Lung (tissue), 12 donors: ENCODE measurements around the gene JUN. TPM values are rescaled to one million over a fixed set of nuclear protein-coding genes. Genes with fewer than 3 reads are reported as not detected.

Experiments
- ATAC-seq: fragments of 200-7000 bp; cut with Tn5 transposase; one replicate; pipeline ENCODE4 v1.9.1; 2020; ENCODE audit warnings: moderate number of reproducible peaks; ENCODE audit not compliant: insufficient read depth, low FRiP score
- DNase-seq, 3 donors: peaks; one replicate each; pipeline ENCODE4 v3.0.0-alpha.2; 2013 to 2017
- H3K27ac ChIP-seq, 2 donors: one replicate each; pipeline ENCODE4 v1.5.1; 2013; ENCODE audit warnings: mild to moderate bottlenecking in 2 of 2, moderate library complexity in 2 of 2, control low read depth in 1 of 2, inconsistent platforms in 1 of 2, low read depth in 1 of 2, low read length in 1 of 2
- H3K27me3 ChIP-seq, 3 donors: one replicate each; pipeline ENCODE4 v1.5.1; 2013; ENCODE audit warnings: low read length in 2 of 3; ENCODE audit not compliant: control insufficient read depth in 3 of 3, insufficient read depth in 3 of 3
- H3K36me3 ChIP-seq, 4 donors: one replicate each; pipeline ENCODE4 v1.5.1; 2013; ENCODE audit warnings: low read length in 4 of 4, mild to moderate bottlenecking in 1 of 4, moderate library complexity in 1 of 4; ENCODE audit not compliant: control insufficient read depth in 4 of 4, insufficient read depth in 4 of 4
- H3K4me1 ChIP-seq, 5 donors: one replicate each; pipeline ENCODE4 v1.5.1; 2013; ENCODE audit warnings: low read length in 5 of 5, mild to moderate bottlenecking in 2 of 5, moderate library complexity in 1 of 5; ENCODE audit not compliant: control insufficient read depth in 5 of 5, insufficient read depth in 5 of 5
- H3K4me3 ChIP-seq: one replicate; pipeline ENCODE4 v1.5.1; 2013; ENCODE audit warnings: mild to moderate bottlenecking, control low read depth, moderate library complexity
- H3K9ac ChIP-seq, 2 donors: one replicate each; pipeline ENCODE4 v1.5.1; 2013; ENCODE audit warnings: low read length in 2 of 2, control low read depth in 1 of 2; ENCODE audit not compliant: insufficient read depth in 1 of 2
- H3K9me3 ChIP-seq, 4 donors: one replicate each; pipeline ENCODE4 v1.5.1; 2013; ENCODE audit warnings: low read length in 3 of 4, mild to moderate bottlenecking in 1 of 4, moderate library complexity in 1 of 4; ENCODE audit not compliant: control insufficient read depth in 4 of 4, insufficient read depth in 3 of 4
- whole genome bisulfite sequencing, 2 donors: extraction: QIAGEN DNeasy Blood & Tissue Kit; methylation state at CpG; one replicate each; pipeline ENCODE4 v1.1.7; 2013; 5-methylcytosine and 5-hydroxymethylcytosine counted together
- polyA plus RNA-seq, 2 donors: library from polyadenylated mRNA; stranded (reverse); fragments of 200-250 nt; gene quantifications; one replicate each; pipeline ENCODE4 v1.2.1, GENCODE V29; 2013
- total RNA-seq, 2 donors: library from RNA; depleted of rRNA in 1 of 2; stranded (reverse); fragments of >200 nt in 1 of 2; gene quantifications; one replicate each; pipeline ENCODE4 v1.2.1, GENCODE V29; 2014 to 2021
- TF ChIP-seq, protein P1 (sequence below): IDR thresholded peaks from 2 replicates; pipeline ENCODE4 v1.5.1; 2012; ENCODE audit warnings: mild to moderate bottlenecking; ENCODE audit errors: control extremely low read depth, extremely low read depth
- donor health status: control.
- donor health status: control.
- donor health status: Bipolar disorder and iron deficiency.
- donor health status: healthy.
- donor health status: DM: yes; HTN: yes; CAD: no.

Gene JUN
- total and polyA plus RNA-seq, 4 donors: 78.1 to 584 (median 142) TPM

DNA sequence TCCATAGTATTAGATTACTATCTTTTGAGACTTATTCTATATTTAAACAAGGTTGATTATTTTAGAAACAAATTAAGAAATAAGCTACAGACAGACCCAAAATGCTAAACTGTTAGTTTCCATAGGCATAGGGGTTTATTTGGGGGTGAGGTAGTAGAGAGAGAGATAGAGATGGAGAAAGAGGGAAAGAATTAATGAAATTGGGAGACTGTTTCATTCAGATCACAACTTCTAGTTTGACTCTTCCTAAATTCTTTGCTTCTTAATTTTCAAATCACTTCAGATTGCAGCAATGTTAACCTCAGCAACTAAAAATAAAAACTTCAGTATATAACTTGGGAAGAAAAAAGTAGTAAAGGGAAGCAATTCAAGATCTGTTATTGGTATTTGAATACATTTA, 3.4 kb downstream of the JUN start:
- Histone ChIP-seq H3K36me3 (peaks cover 0 to 7% (median 1%) of the 10 kb centered on the region in 4 donors), H3K27me3 (no peaks in the 10 kb centered on the region), H3K27ac (no peak overlapping the region), H3K9ac (peak overlapping the region; percentile 97 to 100), H3K4me3 (no peak overlapping the region), H3K4me1 (peaks cover 0 to 32% (median 6%) of the 10 kb centered on the region in 5 donors), H3K9me3 (no peaks in the 10 kb centered on the region)
- ATAC-seq (no peak), DNase-seq (no peak)
- TF ChIP-seq, protein P1, sequence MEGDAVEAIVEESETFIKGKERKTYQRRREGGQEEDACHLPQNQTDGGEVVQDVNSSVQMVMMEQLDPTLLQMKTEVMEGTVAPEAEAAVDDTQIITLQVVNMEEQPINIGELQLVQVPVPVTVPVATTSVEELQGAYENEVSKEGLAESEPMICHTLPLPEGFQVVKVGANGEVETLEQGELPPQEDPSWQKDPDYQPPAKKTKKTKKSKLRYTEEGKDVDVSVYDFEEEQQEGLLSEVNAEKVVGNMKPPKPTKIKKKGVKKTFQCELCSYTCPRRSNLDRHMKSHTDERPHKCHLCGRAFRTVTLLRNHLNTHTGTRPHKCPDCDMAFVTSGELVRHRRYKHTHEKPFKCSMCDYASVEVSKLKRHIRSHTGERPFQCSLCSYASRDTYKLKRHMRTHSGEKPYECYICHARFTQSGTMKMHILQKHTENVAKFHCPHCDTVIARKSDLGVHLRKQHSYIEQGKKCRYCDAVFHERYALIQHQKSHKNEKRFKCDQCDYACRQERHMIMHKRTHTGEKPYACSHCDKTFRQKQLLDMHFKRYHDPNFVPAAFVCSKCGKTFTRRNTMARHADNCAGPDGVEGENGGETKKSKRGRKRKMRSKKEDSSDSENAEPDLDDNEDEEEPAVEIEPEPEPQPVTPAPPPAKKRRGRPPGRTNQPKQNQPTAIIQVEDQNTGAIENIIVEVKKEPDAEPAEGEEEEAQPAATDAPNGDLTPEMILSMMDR: no peak

- H3K4me1 ChIP-seq: peaks cover 0 to 30% (median 6%) of the 10 kb centered on the region in 5 donors
- H3K27me3 ChIP-seq: no peaks in the 10 kb centered on the region
- H3K36me3 ChIP-seq: peaks cover 0 to 7% (median 1%) of the 10 kb centered on the region in 4 donors
- WGBS, 2 donors: 41 to 63% methylated on average over 4 of the region's 4 CpGs
- DNase-seq (peak; percentile 80 to 93 (median 89)), ATAC-seq (no peak)
- H3K27ac ChIP-seq: peak overlapping the region in 1 of 2 donors; percentile 56
- no peaks in the 10 kb centered on the region for H3K9me3 ChIP-seq
- H3K9ac ChIP-seq: peak overlapping the region; percentile 36 to 100
- no peak overlapping the region for H3K4me3 ChIP-seq
- TF ChIP-seq, protein P1: no peak
Observed at GRCh38 chr1:58779801-58780382, 4.0 kb downstream of the JUN start.

GRCh38 chr1:58779059-58779754, 4.6 kb downstream of the JUN start:
- H3K4me3 ChIP-seq: no peak overlapping the region
- TF ChIP-seq, protein P1: no peak
- no peaks in the 10 kb centered on the region for H3K27me3 ChIP-seq
- H3K9me3 ChIP-seq: no peaks in the 10 kb centered on the region
- 68 to 85% methylated on average over 2 of the region's 2 CpGs for WGBS, 2 donors
- ATAC-seq: no peak
- no peak overlapping the region for H3K9ac ChIP-seq
- peak in 1 of 3 donors; percentile 71 for DNase-seq
- peak overlapping the region in 1 of 2 donors; percentile 56 for H3K27ac ChIP-seq
- H3K36me3 ChIP-seq: peaks cover 0 to 7% (median 1%) of the 10 kb centered on the region in 4 donors
- H3K4me1 ChIP-seq: peaks cover 0 to 30% (median 6%) of the 10 kb centered on the region in 5 donors
